KG1 (cell line): Measurements from ENCODE around the gene LCK.
"Not testable (repeated sequence)": the region's sequence is repeated elsewhere in the genome, so short reads cannot be mapped to it uniquely, and the experiment has no call there.

Experiments used
- DNase-seq: peaks from one replicate; lab custom pipeline; 2025; lab: John Stamatoyannopoulos, UW

LCK gene

DNA sequence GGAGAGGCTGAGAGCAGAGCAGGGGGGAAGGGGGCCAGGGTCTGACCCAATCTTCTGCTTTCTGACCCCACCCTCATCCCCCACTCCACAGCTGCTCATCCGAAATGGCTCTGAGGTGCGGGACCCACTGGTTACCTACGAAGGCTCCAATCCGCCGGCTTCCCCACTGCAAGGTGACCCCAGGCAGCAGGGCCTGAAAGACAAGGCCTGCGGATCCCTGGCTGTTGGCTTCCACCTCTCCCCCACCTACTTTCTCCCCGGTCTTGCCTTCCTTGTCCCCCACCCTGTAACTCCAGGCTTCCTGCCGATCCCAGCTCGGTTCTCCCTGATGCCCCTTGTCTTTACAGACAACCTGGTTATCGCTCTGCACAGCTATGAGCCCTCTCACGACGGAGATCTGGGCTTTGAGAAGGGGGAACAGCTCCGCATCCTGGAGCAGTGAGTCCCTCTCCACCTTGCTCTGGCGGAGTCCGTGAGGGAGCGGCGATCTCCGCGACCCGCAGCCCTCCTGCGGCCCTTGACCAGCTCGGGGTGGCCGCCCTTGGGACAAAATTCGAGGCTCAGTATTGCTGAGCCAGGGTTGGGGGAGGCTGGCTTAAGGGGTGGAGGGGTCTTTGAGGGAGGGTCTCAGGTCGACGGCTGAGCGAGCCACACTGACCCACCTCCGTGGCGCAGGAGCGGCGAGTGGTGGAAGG, 23.7 kb downstream of the LCK start:
- no peak for DNase-seq

DNA sequence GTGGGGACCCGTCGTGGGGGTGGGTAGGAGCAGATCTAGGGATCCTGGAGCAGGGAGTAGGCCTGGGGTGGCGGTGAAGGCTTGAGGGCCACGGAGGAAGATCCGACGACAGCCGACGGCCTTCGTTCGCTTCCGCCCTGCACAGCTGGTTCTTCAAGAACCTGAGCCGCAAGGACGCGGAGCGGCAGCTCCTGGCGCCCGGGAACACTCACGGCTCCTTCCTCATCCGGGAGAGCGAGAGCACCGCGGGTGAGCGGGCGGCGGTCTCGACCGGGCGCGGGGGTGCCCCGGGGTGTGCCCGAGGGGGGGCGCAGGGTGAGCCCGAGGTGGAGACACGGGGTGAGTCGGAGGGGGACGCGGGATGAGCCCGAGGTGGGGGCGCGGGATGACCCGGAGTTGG, 24.4 kb downstream of the LCK start:
- DNase-seq = no peak

DNA sequence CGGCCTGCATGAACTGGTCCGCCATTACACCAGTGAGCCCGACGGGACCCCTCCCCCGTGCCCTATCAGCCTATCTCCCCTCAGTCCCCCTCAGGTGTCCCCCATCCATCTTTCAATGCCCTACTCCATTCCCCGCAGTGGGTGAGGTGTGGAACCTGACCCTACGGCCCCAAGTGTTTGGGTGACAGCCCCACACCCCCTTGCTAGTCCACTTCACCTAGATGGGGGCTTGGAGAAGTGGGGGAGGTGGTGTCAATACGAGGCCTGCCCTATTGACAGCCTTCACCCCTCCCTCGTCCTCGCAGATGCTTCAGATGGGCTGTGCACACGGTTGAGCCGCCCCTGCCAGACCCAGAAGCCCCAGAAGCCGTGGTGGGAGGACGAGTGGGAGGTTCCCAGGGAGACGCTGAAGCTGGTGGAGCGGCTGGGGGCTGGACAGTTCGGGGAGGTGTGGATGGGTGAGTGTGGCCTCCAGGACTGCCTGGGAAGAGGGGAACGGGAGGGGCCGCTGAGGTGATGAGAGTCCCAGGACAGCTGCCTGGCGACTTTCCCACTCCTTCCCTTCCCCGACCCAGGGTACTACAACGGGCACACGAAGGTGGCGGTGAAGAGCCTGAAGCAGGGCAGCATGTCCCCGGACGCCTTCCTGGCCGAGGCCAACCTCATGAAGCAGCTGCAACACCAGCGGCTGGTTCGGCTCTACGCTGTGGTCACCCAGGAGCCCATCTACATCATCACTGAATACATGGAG, 25.1 kb downstream of the LCK start:
- no peak for DNase-seq

DNA sequence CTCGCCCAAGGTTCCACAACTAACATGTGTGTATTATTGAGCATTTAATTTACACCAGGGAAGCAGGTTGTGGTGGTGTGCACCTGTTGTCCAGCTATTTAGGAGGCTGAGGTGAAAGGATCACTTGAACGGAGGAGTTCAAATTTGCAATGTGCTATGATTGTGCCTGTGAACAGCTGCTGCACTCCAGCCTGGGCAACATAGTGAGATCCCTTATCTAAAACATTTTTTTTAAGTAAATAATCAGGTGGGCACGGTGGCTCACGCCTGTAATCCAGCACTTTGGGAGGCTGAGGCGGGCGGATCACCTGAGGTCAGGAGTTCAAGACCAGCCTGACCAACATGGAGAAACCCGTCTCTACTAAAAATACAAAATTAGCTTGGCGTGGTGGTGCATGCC, 33.7 kb downstream of the LCK start:
- not testable (repeated sequence) for DNase-seq

DNA sequence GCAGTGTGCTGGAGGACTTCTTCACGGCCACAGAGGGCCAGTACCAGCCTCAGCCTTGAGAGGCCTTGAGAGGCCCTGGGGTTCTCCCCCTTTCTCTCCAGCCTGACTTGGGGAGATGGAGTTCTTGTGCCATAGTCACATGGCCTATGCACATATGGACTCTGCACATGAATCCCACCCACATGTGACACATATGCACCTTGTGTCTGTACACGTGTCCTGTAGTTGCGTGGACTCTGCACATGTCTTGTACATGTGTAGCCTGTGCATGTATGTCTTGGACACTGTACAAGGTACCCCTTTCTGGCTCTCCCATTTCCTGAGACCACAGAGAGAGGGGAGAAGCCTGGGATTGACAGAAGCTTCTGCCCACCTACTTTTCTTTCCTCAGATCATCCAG, 34.6 kb downstream of the LCK start:
- no peak for DNase-seq

DNA sequence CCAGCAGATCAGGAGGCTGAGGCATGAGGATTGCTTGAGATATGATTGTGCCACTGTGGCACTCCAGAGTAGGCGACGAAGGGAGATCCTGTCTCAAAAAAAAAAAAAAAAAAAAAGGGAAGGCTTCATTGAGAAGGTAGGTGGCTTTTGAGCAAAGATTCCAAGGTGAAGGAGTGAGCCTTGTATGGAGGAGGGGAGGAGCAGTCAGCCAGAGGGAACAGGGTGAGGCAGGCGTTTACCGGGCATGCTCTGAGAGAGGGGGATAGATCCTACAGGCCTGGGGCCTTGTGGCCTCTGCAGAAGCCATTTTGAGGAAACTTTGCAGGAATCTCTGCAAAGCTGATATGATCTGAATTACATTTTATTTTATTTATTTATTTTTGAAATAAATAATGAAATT, 35.7 kb downstream of the LCK start:
- DNase-seq = no peak

DNA sequence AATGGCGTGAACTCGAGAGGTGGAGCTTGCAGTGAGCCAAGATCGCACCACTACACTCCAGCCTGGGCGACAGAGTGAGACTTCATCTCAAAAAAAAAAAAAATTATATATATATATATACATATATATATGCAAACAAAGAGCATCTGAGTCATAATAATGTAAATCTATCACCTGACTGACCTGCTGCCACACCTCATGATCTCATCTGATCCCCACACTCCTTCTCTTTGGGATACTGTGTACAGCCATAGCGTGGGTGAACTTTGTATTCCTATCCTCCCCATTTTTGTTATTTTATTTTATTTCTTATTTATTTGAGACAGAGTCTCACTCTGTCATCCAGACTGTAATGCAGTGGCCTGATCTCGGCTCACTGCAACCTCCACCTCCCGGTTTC, 38.2 kb downstream of the LCK start:
- DNase-seq = no peak

DNA sequence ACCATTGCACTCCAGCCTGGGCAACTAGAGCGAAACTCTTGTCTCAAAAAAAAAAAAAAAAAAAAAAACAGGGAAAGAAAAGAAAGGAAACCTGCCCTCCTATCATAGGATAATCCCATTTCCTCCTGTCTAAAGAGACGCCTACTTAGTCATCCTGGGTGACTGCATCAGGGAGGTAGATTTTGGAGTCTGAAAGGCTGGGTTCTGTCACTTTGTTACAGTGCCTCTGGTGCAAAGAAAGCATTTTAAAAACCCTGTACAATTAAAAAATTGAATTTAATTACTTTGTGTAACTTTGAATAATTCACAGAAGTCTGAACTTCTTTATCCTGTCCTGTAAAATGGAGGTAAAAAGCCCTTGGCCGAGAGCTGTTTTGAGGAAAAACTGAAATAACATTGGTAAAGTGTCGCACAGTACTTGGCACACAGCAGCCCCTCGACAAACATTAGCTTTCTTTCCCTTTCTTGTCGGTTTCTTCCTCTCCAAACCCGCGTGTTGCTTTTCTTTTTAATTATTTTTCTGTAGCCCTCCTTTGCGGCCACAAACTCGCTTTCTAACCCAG, 40.2 kb downstream of the LCK start:
- no peak for DNase-seq

DNA sequence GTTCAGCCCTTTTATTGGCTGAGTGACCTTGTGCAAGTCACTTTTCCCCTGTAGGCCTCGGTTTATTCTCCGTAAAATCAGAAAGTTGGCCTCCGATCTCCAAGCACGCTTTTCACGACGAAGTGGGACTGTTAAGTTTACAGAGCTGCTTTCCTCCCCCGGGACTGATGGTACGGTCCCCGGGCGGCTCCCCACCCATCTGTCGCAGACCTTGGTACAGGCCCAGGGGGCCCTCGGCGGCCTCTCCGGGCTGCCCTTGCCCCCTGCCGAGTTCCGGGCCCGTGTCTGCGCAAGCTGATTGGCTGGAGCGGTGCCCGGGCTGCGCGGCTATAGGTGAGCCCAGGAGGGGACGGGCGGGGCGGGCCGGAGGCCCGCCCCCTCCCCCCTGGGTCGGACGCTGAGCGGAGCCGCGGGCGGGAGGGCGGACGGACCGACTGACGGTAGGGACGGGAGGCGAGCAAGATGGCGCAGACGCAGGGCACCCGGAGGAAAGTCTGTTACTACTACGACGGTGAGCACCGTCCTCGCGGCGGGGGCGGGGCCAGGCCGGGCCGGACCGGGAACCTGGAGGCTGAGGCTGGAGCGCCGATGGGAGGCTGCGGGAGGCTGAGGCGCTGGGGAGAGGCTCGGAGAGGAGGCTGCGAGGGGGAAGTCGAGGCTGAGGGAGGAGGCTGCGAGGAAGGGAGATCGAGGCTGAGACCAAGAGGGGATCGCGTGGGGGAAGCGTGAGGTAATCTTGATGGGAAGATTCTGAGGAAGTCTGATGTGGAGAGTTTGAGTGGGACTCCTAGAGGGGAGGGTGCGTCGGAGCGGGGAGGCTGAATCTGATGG, 40.9 kb downstream of the LCK start, which contains the start of gene HDAC1:
HDAC1 (plus strand) TSS at position 376 of the 831 bp plus-strand sequence; CDS start at position 463, 87 bp downstream.
- peak; percentile 92 for DNase-seq

DNA sequence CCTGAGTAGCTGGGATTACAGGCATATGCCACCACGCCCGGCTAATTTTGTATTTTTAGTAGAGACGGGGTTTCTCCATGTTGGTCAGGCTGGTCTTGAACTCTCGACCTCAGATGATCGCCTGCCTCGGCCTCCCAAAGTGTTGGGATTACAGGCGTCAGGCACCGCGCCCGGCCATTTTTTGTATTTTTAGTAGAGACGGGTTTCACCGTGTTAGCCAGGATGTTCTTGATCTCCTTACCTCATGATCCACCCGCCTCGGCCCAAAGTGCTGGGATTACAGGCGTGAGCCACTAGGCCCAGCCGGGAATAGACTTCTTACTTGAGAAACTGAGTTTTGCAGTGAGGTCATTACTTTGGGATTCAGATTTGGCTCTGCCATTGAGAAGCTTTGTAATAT, 47.1 kb downstream of the LCK start:
- not testable (repeated sequence) for DNase-seq

DNA sequence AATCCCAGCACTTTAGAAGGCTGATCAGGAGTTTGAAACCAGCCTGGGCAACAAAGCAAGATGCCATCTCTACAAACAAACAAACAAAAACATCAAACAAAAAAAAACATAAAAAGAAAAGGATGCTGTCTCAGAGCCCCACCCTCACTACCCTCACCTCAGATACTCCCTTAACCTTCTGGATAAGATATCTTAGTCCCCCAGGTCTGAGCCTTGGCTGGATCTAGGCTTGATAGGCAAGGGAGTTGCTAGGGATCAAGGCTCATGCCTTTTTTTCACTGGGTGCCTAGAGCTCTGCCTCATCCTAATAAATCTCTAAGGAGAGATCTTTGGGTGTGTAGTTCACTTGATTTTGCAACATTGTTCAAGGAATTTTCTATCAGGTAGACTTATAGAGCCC, 48.3 kb downstream of the LCK start:
- DNase-seq = no peak

DNA sequence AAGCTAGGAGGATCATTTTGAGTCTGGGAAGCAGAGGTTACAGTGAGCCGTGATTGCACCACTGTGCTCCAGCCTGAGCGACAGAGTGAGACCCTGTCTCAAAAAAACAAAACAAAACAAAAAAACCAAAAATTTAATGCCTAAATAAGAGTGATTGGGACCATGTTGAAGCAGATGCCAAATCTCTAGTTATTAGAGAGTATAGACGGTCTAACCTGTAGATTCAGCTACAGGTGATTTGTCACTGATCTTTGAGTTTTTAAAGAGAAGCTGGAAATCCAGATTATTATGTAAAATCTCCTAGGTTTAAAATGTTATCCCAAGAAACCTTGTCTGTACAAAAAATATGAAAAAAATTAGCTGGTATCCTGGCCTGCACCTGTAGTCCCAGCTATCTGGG, 52.3 kb downstream of the LCK start:
- DNase-seq = no peak

DNA sequence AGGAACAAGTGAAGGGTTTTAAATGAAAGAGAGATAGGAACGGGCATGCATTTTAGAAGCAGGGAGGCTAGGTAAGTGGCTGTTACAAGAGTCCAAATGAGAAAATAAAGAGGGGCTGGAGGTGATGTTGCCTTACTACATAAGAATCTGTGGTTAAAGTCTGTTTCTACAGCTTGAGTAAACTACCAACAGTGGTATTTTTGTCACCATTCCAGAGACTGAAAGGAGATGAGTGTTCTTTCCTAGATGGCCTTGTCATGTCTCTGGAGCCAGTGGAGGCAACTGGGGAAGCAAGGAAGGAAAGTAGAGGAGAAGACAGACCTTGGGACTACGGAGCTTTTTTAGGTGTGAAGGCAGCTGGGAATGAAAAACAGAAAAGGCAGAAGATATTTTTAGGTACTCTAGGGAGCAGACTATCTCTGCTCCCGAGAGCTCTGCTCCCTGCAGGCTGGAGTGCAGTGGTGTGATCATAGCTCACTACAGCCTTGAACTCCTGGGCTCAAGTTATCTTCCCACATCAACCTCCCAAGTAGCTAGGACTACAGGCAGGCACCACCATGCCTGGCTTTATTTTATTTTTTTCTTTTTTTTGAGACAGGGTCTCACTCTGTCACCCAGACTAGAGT, 53.0 kb downstream of the LCK start:
- DNase-seq = no peak

DNA sequence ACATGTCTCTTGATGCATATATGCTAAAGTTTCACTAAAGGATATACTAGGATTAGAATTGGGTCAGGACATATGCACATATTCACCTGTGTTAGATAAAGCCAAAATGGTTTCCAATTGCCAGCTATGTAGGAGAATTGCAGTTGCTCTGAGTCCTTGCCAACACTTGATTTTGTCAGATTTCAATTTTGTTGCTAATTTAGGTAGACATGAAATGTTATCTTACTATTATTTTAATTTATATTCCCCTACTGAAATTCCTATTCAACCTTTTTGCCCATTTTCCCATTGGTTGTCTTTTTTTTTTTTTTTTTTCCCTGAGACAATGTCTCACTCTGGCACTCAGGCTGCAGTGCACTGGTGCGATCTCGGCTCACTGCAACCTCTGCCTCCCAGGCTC, 54.2 kb downstream of the LCK start:
- DNase-seq = no peak

DNA sequence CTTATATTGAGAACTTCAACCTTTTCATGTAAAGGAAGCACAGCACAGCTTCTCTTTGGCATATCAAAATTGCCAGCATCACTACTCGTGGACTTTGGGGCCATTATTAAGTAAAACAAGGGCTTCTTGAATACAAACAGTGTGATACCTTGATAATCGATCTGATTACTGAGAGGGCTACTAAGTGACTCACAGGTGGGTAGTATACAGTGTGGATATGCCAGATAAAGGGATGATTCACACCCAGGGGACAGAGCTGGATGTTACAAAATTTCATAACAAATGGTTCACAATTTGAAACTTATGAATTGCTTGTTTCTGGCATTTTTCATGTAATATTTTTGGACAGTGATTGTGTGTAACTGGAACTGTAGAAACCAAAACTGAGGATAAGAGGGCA, 56.3 kb downstream of the LCK start:
- DNase-seq = no peak

DNA sequence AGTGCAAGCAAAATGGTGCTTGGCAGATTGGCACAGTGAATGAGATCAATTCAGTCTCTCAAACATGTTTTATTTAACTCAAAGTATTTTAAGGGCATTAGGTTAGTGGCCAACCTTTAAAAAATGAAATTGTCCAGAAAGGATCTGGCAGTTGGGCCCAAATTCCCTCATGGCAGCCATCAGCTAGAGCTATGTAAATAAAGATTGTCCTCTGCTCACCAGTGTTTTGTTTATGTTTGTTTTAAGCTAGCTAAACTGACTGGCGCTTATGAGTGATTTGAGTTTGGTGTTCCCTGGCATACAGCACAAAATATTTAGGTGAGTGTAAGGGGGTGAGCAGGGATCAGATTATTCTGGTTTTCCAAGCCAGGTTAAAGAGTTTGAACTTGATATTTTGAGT, 58.9 kb downstream of the LCK start:
- no peak for DNase-seq

DNA sequence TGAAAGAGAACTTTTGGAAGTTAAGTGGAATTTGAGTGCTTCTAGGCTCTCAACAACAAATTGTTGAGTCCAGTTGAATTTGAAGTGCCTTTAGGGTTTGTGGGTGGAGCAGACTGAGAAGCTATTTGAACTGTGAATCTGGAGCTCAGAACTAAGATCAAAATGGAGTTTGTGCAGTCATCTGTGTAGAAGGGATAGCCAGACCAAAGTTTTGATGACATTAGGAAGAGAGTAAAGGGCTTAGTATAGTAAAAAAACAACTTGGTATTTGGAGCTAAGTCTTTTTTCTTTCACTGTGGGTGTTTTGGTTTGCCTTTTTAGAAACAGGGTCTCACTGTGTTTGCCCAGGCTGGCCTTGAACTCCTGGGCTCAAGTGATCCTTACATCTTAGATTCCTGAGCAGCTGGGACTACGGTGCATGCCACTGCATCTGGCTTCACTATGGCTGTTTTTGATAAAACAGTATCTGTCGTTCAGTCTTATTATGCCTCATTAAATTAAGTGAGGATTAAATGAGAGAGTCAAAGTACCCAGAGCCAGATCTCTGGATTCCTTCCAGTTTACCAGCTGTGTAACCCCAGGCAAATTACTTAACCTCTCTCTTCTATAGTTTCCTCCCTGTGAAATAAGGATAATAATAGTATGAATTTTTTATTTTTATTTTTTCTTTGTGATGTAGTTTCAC, 60.8 kb downstream of the LCK start:
- no peak for DNase-seq

DNA sequence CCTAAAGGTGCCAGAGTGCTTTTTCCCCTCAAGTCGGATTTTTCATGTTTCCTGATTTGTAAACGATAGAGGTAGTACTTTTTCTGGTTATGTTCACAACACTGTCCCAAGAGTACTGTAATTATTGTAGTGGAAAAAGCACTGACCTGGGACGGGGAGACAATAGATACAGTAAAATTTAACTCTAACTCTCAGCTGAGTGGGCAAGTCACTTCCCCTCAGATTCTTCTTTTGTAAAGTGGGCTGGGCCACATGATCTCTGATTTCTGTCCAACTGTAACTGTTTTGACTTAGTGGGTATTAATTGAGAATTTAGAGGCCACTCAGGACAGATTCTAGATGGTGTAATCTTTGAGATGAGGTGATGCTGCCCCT, 65.8 kb downstream of the LCK start:
- no peak for DNase-seq

DNA sequence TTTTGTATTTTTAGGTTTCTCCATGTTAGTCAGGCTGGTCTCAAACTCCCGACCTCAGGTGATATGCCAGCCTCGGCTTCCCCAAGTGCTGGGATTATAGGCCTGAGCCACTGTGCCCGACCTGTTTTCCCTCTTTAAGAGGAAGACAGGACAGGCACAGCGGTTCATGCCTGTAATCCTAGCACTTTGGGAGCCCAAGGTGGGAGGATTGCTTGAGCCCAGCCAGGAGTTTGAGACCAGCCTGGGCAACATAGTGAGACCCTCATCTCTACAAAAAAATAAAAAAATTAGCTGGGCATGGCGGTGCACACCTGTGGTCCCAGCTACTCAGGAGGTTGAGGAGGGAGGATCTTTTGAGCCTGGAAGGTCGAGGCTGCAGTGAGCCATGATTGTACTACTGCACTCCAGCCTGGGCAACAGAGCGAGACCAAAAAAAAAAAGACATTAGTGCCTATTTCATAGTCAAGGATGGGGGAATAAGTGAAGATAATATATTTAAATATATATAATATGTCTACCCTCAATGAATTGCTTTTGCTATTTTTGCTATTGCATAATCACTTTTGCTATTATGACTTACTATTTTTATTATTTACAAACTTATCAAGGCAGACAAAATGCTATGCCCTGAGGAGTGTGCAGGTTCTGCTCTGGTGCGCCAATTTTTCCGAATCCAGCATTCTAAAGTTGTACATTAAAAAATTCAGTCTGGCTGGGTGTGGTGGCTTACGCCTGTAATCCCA, 67.2 kb downstream of the LCK start:
- no peak for DNase-seq

DNA sequence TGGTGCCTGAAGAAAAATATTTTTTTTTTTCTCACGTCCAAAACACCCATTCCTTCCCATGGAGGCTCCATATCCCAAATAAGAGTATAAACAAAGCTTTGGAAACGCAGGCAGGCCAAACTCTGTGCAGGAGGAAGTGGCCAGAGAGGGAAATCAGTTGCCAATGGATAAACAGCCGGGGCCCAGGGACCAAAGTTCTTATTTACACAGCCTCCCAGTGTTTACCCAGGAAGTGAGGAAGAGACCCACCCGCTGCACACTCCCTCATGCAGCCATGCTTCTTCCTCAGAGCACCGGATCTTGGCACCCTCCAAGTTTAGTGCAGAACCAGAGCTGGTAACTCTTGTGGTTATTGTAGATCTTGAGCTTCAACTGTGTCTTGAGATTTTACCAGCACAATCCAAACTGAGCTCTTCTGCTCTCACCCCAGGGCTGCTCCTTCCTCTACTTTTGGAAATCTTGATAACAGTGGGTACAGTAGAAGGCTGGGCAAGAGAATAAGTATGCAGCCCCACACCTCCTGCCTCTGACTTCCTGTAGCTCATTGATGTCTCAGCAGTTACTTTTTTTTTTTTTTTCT, 70.7 kb downstream of the LCK start:
- no peak for DNase-seq
